HG02642 (cell line): Measurements from ENCODE around the gene E2F3.

Source experiments
- ATAC-seq: cut with Tn5 transposase; IDR thresholded peaks from one replicate; pipeline ENCODE4 v1.9.1; 2021; ENCODE audit warnings: mild to moderate bottlenecking; ENCODE audit not compliant: unreplicated experiment, poor library complexity

Gene E2F3

DNA sequence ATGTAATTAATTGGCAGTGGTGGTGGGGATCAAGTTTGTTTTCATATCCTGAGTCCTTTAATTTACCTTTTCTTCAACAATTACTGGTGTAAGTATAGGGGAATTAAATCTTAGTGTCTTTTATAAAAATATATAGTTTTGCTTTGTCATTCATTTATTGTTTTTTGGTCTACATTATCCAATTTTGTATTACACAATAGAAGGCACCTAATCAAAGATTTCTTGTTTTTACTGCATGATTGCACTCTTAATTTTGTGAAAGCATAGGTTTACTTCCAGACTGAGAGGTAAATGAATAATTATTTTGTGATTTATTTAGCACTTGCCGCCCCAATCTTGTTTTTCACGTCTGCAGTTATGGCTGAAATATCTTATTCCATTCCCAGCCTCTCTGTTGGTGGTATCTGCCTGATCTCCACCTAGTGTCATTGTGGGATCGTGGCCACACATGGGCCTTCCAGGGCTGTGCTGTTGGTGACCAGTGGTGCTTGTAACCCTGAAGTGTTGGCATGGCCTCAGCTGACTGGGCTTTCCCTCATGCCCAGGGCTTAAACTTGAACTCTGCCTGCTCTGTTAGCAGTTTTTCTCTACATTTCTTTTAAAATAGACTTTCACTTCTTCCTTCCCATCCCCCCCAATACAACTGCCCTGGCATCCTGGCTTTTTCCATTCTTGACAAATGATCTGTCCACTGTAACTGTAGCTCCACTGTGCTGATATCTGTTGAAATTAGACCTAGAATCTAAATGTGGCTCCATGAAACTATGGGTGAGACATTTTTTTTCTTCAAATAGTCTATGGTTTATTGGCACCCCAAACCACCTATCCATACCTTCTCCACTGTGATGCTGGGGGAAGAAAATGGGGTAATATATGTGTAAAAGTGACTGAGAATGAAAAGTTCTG lies 24.8 kb downstream of the E2F3 start:
- ATAC-seq, result no peak

DNA sequence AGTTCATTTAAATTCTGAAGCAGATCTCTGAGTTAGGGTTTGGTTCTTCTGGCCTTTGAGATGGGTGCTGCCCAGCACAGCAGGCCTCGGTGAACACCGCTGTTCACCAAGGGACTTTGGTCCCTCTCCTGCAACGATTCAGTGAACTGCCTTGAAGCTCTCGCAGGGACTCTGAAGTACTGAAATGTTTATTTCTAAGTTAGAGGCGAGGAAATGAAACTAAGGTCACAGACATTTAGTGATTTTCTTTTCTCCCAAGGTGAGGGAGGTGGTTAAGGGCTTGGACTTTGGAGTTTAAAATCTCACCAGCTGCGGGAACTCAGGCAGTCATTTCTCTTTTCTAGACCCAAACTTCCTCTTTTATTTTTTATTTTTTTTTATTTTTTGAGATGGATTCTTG lies 26.2 kb downstream of the E2F3 start:
- peak; percentile 79 for ATAC-seq

GRCh38 chr6:20432692-20433091 lies 31.0 kb downstream of the E2F3 start:
- ATAC-seq, result no peak

DNA sequence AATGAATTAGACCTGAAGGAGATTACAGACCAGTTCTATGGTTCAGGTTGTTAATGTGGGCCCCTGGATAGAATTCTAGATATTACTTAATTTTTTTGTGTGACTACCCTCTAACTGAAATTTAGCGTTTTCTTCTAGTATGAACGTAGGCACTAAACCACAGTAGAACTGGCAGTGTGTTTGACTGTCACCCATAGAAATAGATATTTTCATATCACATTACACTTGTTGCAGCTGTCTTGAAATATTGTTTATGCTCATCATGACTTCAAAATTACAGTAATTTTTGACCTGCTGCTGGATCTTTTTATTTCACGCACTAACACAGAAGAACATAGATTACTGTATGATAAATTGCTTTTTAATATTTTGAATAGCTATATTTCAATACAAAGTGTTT lies 31.6 kb downstream of the E2F3 start:
- ATAC-seq, result no peak

DNA sequence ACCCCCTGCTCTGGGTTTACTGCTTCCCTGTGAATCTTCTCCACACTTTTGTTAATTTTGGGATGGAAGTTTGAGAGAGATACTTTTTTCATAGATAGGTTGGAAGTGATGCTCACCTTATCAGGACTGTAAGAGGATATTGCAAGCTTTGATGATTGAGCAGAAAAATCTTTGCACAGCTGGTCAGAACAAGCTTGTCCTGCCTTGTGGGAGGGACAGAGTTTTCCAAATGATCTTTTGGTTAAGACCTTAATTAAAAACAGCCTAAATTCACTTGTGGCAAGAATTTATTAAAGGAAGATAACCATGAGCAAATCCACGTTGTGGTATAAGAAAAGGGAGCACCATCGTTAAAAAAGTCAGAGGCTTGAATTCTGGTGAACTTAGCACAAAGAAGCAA lies 32.2 kb downstream of the E2F3 start:
- ATAC-seq, result no peak

GRCh38 chr6:20434766-20435165 lies 33.1 kb downstream of the E2F3 start:
- no peak for ATAC-seq

- no peak for ATAC-seq
These were observed 35.0 kb downstream of the E2F3 start for GRCh38 chr6:20436719-20437118.

DNA sequence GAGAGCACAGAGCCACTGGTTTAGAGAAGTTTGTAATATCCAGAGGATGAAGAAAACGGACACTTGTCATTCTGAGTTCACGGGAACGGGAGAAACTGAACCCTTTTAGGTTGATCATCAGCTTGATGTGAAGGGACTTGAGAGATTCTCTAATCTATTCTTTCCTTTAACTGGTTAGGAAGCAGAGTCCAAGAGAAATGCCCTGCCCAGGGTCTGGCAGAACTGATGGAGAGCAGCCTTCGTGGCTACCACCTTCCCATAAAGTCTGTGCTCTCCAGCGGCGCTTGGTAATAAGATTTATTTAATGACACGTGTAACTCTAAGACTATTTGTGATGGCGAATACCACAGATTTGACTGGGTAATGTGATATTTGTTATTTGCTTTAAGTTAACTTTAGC lies 36.0 kb downstream of the E2F3 start:
- no peak for ATAC-seq

- no peak for ATAC-seq
These were observed 36.9 kb downstream of the E2F3 start for GRCh38 chr6:20438462-20439070.

GRCh38 chr6:20439558-20439957 lies 37.9 kb downstream of the E2F3 start:
- ATAC-seq, result no peak

- ATAC-seq, result no peak
These were observed 38.6 kb downstream of the E2F3 start for GRCh38 chr6:20440296-20440695.

DNA sequence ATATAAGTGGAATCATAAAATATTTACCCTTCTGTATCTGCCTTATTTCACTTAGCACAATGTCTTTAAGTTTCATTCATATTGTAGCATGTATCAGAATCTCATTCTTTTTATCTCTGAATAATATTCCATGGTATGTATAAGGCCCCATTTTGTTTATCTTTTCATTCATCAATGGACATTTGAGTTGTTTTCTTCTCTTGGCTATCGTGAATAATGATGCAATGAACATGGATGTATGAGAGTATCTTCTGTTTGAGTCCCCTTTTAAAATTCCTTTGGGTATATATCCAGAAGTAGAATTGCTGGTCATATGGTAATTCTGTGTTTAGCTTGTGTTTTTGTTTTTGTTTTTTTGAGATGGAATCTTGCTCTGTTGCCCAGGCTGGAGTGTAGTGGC lies 39.6 kb downstream of the E2F3 start:
- ATAC-seq, result no peak

DNA sequence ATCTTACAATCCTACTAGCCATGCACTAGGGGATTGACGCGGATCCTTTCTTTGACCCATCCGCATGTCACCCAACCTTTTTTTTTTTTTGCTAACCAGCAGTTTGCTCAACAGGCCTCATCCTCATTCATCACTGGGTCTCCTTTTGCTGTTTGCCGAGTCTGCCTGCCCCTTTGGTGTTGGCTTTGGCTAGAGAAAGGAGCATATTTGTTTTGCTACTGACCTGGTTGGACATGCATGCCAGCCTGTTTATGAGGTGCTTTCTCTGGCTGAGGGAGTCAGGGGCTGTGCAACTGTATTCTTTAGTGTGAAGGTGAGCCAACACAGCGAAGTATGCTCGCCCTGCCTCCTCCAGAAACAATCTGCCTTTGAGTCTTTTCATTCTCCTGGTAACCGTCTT lies 40.2 kb downstream of the E2F3 start:
- ATAC-seq, result no peak

DNA sequence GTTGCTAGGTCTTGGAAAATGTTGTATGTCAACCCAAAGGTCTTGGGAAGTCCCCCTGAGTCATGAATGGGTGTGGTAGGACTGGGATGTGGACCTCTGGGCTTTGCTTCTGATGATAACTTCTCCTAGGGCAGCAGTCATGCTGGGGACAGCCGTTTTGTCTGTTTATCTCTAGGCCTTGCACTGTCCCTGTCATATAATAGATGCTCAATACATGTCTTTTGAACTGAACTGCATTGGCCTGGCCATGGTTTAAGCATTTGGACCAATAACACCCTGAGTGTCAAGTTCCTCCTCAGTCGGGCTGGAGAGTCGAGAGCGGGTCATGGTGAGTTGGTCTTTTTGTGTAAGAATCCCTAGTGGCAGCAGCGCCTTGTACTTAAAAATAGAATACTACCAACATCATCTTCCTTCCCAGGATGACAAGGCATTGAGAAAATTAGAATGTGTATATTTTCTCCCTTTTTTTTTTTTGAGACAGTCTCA lies 43.1 kb downstream of the E2F3 start:
- no peak for ATAC-seq

GRCh38 chr6:20447157-20447556 lies 45.5 kb downstream of the E2F3 start:
- ATAC-seq, result no peak

DNA sequence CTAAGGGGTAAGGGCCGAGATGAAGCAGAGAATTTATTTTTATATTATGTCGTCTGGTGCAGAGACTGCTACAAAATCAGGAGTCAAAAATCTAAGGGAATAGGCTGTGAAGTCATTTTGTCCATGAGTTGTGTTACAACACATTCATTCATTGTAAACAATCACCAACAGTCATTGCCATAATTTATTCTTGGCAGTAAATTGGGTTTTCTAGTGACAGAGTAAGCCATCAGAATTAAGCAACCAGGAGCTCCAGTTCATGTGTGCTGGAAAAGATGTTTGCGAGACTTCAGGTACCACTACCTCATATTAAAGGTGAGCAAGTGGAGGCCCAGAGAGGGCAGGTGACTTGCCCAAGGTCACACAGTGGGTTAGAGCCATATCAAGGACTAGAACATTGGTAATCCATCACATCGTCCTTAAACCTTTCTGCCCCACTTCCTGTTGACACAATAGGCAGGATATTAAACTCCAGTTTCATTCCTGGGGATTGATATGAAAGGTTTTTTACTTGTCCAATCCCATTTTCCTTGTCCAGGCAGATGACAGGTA lies 46.0 kb downstream of the E2F3 start:
- ATAC-seq, result no peak

DNA sequence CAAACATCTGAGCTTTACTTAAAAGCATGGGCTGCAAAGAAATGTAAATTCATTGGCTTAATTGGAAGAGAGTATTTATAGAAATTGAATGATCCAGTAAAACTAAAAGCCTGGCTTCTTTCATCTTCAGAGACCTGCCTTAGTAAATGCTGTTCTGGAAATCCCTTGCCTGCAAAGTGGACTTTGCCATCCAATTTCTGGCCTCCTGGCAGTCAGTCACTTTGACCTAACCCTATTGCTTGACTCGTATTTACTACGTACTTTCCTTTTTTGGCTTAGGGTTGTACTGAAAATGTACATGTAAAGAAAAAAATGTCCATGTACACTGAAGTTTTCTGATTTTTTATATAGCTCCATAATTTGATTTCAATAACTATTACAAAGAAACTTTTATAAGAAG lies 47.1 kb downstream of the E2F3 start:
- no peak for ATAC-seq

DNA sequence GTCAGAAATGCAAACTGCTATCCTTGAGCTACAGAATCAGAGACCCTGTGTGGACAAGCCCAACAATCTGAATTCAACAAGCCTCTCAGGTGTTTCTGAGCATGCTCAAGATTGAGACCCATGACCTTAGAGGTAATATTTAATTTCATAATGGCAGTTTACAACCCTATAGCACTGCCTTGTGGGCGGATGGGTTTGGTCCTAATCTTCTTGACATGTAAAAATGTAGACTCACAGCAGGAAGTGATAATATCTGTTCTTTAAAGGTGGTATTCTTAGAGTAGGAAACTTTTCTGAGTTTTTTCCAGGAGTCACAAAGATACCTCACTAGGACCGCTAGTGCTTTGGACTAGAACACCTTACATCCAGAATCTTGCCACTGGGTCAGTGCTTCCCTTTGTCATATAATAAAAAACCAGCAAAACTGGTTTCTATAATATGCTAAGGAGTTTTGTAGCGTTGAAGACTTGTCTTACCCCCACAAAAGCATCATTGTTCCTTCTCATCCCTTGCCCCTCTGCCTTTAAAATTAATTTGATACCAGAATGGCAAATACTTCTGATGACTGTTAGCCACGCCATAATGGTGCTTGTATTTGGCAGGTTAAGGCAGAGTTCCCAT lies 52.6 kb downstream of the E2F3 start:
- ATAC-seq, result no peak

DNA sequence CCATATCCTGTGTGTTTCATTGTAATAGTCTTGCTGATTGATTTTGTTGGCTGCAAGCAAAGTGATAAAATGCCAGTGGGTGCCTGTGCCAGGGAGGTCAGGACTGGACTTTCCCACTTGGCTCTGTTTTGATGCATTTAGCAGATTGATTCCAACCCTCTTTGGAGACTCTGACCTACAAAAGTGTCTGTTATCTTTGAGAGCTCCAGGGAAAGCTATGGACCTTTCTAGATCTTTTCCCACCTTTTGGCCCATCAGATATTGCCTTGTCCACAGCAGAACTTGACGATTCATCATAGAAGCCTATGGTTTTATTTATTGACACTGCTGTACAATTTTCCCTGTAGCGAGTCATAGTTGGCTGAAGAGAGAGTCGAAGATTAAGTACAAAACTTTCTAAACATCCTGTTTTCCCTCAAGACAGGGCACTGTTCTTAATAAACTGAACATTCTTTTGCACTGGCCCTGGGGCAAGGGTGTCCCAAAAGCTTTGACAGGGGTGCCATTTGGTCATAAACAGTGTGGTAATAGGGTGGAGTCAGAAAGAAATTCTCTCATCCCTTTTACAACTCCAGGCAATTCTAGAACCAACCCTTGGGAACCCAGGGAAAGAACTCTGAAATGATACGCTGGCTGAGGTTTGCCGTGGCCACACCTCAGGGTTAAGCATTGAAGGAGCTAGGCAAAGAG lies 53.7 kb downstream of the E2F3 start:
- ATAC-seq, result no peak
